ENCODE measurements around the gene WIF1.
A peak's percentile ranks its signal among the peaks of the same experiment; 100 is the strongest.

WIF1 gene, protein sequence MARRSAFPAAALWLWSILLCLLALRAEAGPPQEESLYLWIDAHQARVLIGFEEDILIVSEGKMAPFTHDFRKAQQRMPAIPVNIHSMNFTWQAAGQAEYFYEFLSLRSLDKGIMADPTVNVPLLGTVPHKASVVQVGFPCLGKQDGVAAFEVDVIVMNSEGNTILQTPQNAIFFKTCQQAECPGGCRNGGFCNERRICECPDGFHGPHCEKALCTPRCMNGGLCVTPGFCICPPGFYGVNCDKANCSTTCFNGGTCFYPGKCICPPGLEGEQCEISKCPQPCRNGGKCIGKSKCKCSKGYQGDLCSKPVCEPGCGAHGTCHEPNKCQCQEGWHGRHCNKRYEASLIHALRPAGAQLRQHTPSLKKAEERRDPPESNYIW

DNA sequence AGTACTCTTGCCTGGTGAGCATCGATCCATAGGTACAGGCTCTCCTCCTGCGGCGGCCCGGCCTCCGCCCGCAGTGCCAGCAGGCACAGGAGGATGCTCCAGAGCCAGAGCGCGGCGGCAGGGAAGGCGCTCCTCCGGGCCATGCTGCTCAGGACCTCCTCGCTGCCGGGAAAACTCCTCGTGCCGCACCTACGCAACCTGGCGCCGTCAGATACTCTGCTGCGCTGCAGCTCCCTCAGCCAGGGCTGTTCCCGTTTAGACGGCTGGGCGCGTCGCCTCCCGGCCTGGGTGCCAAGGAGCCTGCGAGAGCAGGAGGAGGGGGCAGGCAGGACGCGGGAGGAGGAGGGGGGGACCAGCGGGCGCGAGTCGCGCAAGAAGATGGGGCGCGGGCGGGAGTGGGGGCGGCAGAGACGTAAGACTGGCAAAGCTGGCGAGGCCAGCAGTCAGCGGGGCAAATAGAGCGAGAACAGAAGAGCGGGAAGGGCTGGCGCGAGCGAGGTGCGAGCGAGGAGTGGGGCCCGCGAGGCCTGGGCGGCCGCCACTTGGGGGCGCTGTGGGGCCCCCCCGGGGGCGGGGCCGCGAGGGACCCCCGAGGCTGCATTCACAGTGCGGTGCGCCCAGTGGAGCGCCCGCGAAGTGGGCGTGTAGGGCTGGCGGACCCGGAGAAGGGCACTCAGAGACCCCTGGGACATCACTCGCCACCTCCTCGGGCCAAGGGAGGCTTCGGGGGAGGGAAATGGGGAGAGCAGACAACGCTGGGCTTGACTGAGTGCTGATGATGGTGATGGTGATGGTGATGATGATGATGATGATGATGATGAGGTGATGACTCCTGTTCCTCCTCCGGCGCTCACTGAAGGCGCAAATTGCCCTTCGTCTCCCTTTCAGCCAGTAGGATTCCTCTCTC lies at the start of gene WIF1:
TSS of gene WIF1 (minus strand) at position 257 of the 907 bp plus-strand sequence. CDS start at position 143, 114 bp downstream.
- DNase-seq = peak; percentile 58

DNA sequence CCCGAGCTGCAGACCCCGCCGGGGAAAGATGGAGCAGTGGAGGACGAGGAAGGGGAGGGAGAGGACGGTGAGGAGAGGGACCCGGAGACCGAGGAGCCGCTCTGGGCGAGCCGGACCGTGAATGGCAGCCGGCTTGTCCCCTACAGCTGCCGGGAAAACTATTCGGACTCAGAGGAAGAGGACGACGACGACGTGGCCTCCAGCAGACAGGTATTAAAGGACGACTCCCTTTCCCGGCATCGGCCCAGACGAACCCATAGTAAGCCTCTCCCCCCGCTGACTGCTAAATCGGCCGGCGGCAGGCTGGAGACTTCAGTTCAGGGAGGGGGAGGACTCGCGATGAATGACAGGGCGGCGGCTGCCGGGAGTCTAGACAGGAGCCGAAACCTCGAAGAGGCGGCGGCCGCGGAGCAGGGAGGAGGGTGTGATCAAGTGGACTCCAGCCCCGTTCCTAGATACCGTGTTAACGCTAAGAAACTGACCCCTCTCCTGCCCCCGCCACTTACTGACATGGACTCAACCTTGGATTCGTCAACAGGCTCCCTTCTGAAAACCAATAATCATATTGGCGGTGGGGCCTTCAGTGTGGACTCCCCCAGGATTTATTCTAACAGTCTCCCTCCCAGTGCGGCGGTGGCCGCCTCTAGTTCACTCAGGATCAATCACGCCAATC lies 49.2 kb upstream of the WIF1 start:
- DNase-seq = peak; percentile 45

DNA sequence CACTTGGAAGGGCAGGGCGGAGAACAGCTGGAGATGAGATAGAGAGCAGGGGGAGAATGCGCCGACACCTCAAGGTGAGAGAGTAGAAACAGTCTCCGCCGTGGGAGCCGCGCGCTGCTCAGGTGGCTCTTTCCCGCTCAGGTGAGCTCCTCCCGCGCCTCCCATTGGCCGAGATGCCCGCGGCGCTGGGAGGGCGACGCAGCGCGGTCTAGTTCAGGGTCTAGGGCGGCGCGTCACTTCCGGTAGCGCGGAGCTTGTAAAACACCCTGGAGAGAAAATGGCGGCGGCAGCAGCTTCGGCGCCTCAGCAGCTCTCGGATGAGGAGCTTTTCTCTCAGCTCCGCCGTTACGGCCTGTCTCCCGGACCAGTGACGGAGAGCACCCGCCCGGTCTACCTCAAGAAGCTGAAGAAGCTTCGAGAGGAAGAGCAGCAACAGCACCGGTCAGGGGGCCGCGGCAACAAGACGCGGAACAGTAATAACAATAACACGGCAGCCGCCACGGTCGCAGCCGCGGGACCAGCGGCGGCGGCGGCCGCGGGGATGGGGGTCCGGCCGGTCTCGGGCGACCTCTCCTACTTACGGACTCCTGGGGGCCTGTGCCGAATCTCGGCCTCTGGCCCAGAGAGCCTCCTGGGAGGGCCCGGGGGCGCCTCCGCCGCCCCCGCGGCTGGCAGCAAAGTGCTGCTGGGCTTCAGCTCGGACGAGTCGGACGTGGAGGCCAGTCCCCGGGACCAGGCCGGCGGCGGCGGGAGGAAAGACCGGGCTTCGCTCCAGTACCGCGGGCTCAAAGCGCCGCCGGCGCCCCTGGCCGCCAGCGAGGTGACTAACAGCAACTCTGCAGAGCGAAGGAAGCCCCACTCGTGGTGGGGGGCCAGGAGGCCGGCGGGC lies 48.5 kb upstream of the WIF1 start, which contains the start of gene LEMD3:
TSS of gene LEMD3 (plus strand) at position 264 of the 889 bp plus-strand sequence. CDS start at position 278, 14 bp downstream.
- DNase-seq = peak; percentile 98

DNA sequence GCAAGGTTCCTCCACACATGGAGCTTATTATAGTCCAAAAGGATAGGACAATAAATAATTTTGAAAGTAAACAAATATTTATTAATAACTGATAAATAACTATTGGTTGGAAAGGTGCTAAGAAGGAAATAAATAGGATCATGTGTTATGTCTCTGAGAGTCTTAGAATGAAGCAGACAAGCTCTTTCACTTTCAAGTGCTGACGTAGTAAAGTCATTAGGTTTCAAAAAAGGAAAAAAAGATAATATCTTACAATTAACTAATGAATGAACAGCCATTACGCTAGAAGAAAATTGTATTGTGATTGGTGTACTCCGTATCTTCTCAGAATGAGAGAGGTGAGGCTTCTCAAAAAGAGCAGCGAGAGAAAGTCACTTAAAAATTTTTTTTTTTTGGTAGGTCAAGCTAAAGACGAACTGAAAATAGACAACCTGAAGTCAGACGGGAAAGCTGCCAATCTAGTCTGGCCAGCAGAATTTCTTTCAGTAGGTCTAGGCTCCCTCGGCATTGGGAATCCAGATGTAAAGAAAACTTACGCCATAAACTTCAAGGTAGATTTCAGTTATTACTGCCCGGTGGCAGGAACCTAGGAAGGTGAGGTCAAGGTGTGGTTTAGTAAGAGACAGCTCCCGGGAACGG lies 47.7 kb upstream of the WIF1 start:
- no peak for DNase-seq

DNA sequence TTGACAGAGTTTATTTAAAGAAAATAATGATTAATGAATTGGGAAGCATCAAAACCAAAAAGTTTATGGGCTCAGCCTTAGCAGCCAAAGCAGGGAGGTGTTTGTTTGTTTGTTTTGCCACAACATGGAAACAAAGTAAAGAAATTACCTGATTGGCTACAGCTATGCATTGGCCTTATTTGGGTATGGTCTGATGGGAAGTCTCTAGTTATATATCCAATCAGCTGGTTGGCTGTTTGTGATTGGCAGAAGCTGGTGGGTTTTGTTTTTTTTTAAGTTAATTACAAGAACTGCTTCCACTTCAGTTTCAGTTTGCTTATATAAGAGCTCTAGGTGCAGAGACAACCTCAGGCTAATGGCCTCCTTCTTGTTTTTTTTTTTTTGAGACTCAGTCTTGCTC lies 43.7 kb upstream of the WIF1 start:
- DNase-seq = no peak

DNA sequence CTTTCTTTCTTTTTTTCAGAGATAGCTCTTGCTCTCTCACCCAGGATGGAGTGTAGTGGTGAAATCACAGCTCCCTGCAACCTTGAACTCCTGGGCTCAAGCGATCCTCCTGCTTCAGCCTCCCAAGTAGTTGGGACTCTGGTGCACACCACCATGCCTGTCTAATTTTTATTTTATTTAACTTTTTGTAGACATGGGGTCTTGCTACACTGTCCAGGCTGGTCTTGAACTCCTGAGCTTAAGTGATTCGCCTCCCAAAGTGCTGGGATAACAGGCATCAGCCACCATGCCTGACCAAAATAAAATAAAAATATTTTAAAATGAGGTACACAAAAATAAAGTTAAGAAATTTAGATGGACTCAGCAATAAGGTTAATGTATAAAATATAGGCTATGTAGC lies 43.1 kb upstream of the WIF1 start:
- no peak for DNase-seq

DNA sequence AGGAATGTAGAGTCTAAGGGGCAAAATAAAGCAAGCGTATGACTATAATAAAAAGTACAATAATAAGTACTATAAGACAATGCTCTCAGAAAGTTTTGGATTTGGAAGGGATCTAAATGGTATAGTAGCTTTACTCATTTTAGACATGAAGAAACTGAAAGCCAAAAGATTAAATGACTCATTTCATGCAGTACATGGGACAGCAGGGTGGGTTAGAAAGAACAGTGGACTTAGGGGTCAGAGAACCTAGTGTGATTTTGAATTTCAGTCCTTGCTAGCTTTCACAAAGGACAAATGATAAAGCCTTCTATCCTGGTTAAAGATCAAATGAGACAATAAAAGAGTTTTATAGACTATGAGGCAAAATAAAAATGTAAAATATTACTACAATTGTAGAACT lies 41.5 kb upstream of the WIF1 start:
- DNase-seq = no peak

DNA sequence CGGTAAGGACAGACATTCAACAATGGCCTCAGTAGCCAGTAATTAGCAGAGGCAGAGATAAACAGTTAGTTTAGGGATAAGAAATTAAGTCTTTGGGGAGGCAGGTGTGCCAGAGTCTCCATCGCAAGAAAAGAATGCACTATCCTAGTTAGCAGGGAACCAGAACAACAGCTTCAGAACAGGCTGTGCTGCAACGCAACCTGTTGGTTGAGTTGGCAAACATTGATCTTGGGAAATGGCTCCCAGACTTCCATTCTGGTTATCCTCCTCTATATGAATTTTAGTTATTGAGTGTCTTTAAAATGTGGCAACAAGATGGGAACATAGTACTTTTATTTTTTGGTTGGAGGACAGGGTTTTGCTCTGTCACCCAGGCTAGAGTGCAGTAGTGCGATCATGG lies 36.0 kb upstream of the WIF1 start:
- no peak for DNase-seq

DNA sequence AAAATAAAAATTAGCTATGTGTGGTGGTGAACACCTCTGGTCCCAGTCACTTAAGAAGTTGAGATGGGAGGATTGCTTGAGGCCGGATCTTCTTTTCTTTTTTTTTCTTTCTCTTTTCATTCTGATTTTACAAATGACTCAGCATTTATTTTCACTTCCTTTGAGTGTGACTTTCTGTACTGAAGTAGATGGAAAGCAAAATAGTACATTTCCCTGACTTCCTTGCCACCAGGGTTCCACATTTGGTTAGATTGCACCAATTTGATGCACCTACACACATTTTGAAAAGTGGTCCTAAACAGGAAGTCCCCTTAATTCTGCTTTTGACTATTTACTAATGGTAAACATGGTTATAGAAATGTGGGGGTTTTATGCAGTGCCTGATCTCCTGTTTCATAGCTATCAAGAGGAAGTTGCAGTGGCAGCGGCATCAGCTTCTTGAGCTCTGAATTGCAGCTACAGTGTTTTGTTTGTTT lies 35.3 kb upstream of the WIF1 start:
- no peak for DNase-seq

DNA sequence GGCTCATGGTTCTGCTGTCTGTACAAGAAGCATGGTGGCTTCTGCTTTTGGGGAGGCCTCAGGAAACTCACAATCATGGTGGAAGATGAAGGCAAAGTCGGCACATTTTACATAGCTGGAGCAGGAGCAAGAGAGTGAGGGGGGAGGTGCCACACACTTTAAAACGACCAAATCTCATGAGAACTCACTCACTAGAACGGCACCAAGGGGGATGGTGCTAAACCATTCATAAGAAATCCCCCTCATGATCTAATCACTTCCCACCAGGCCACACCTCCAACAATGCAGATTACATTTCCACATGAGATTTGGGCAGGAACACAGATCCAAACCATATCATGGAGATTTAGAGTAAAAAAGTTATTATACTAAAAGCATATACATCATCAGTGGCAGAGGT lies 34.7 kb upstream of the WIF1 start:
- no peak for DNase-seq

DNA sequence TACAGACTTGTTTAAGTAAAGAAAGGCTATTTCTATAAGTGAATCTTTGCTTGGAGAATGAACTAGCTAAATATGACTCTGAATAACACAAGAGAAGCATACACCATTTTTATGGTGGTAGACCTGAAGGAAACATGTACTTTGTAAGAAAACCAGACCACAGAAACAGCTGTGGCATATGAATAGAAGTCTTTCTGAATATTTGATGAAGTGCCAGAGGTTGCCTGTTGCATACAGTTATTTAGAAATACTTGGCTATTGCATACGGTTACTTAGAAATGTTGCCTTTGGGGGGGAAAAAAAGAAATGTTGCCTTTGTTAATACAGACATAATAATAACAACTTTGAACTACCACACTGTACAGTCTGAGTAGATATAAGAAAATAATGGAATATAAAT lies 31.5 kb upstream of the WIF1 start:
- DNase-seq = no peak

DNA sequence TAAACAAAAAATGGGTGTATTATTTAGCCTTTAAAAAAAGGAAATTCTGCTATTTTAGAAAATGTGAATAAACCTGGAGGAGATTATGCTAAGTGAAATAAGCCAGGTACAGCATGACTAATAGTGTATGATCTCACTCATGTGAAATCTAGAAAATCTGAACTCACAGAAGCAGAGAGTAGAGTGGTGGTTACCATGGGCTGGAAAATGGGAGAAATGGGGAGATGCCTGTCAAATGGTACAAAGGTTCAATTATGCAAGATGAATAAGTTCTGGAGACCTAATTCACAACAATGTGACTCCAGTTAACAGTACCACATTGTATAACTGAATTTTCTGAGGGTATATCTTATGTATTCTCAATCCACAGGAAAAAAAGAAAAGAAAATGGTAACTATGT lies 30.9 kb upstream of the WIF1 start:
- no peak for DNase-seq

DNA sequence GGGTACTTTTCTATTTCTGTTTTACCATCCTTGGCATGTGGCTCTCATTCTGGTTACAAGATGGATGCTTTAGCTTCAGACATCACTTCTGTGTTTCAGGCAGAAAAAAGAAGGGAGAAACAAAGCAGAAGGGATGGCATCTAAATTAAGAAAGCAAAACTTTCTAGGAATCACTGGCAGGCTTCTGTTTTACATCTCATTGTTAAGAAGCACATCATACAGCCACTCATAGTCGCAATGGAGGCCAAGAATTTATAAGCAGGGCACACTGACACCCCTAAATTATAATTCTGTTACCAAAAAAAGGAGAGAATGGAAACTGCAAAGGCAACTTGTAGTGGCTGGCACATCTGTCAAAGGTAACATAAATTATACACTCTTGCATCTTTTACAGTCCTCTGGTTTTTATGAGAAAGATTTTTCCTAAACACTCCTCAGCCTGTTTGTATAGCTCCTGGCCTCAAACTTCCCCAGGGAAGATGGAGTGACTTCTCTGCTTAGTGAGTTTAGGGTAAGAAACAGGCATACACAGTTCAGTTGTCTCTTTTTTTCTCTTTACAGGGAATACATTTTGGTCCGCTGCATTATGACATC lies 26.3 kb upstream of the WIF1 start:
- no peak for DNase-seq

DNA sequence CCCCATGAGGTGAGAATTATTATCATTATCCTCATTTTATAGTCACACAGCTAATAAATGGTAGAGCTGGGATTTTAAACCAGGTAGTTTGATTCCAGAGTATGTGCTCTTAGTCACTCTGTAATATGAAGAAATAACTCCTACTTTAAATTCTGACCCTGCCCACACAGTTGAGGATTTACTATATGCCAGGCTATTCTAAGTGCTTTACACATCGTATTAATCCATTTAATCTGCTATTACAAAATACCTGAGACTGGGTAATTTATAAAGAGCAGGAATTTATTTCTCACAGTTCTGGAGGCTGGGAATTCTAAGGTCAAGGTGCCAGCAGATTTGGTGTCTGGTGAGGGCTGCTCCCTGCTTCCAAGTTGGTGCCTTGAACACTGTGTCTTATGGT lies 19.6 kb upstream of the WIF1 start:
- DNase-seq = no peak

DNA sequence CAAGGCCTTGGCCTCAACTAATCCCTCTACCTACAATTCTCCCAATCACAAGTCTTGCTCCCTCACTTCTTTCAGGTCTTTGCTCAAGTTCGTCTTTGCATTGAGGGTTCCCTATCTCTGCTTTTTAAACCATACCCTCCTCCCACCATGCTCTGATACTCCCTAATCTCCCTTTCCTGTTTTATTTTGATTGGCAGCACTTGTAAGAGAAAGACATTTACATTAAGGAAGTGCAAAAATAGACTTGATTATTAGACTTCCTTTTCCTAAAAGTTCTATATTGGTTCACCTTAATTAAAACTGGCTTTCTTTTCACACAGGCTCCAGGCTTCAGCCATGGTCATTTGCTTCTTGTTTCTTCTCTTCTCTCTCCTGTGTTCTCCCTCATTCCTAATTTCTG lies 18.3 kb upstream of the WIF1 start:
- DNase-seq = no peak

DNA sequence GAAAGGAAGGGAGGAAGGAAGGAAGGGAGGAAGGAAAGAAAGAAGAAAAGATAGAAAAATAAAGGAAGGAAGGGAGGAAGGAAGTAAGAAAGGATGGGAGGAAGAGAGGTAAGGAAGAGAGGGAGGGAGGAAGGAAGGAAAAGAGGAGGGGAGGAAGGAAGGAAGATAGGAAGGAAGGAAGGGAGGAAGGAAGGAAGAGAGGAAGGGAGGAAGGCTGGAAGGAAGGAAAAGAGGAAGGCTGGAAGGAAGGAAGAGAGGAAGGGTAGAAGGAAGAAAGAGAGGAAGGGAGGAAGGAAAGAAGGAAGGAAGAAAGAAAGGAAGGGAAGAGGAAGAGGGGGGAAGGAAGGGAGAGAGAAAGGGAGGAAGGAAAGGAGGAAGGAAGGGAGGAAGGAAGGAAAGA lies 12.8 kb upstream of the WIF1 start:
- DNase-seq = no peak

DNA sequence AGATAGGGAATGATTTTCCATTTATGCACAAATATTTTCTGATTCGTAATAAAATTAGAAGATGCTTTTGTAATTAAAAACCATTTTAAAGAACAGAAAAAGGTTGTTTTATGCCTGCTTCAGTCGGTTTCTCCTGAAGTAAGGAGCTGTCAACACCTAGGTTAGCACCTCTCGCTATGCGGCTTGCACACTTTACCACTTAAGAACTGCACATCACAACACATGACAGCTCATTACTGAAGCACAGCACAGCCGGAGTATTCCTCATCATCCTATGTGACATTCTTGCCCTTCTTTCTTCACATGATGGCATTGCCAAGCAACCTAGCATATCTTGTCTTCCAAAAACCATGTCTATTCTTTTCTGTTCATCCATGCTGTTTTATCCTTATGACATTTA lies 5.4 kb upstream of the WIF1 start:
- no peak for DNase-seq

DNA sequence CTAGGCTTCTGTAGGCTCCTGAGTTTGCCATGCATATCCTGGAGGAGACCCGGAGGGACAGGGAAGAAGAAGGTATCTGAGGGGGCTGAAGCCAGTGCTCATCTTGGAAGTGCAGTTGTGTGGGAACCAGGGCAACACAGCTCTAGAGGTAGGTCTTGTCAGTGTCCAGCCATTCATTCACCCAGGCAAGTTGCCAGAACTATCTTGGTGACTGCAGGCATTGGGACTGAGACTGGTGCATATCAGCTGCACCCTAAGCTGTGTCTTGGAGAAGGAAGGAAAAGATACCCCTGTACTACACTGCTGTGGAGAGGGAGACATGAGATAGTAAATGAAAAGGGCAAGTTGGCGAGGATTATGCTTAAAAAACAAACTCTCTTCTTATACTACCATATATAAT lies 4.9 kb upstream of the WIF1 start:
- no peak for DNase-seq

DNA sequence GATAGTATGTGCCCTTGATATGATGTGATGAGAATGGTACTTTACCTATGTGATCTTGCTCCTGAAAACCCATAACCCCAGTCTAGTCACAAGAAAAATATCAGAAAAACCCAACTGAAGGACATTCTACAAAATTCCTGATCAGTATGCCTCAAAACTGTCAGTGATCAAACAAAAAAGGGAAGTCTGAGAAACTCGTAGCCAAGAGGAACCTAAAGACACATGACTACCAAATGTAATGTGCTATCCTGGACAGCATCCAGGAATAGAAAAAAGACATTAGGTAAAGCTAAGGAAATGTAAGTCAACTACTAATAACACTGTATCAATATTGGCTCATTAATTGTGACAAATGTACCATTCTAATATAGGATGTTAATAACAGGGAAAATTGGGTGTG lies 4.1 kb upstream of the WIF1 start:
- no peak for DNase-seq

DNA sequence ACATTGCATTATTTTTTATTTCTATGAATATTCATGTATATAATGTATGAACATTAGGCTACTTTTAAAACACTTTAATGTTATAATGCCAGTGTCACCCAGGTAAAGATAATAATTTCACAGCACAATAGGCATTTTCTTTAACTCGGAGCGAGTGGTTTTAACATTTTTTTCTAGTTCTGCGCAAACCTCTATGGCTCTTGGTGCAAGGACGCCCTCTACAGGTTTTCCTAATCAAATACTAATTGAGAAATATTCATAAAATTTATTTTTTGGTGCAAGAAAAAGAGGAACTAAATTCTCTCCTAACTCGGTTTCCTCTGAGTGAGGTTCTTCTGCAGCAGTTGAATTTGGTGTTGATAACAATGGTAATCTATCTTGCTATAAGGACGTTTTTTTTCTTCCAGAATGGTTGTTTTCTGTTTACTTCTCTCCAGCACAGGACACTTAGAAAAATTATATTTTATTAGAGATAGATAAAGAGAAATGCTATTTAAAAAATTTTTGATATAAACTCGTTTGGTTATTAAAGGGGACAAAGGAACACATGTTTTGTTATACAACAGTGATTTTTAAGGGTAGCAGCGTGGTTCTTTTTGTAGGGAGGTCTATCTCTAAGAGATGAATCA lies 2.4 kb upstream of the WIF1 start:
- DNase-seq = peak; percentile 48

DNA sequence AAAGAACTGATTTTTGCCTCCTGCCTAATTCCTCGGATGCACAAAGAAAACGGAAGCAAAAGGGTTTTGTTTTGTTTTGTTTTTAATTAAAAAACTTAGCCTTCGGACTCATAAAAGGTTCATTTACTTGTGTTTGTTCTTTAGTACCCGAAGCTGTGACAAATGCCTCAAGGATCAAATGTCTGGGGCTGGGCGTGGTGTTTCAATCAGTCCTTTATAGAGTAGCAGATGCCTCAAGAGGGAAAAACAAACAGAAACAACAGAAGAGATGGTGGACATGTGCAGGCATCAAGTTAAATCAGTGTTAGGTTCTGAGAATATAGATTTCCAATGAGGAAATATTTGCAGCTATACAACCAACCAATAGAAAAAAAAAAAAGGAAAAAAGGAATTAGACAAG lies 1.6 kb upstream of the WIF1 start:
- peak; percentile 18 for DNase-seq
